SU-DHL-6 (cell line): Measurements from ENCODE around the gene QPCT.

ENCODE experiments used
- CTCF ChIP-seq: fragments of 200-600 bp; sonication (generic); IDR thresholded peaks from one replicate; pipeline ENCODE4 v1.5.1; 2017; ENCODE audit warnings: antibody characterized with exemption, mild to moderate bottlenecking, low read length, moderate library complexity; ENCODE audit not compliant: insufficient read depth, poor library complexity, severe bottlenecking
- EZH2phosphoT487 ChIP-seq: fragments of 200-600 bp; sonication (generic), shearing (Covaris generic); conservative IDR thresholded peaks from 2 replicates; pipeline ENCODE4 v1.6.1; 2018; ENCODE audit warnings: mild to moderate bottlenecking, antibody characterized with exemption, low read length, moderate library complexity, mixed read lengths

GRCh38 chr2:37396890-37397565, 52.6 kb downstream of the QPCT start:
- TF ChIP-seq CTCF (no peak), EZH2phosphoT487 (no peak)
